GM21515 (cell line): ENCODE measurements around the gene DDX31.

ENCODE experiments used
- ATAC-seq: cut with Tn5 transposase; IDR thresholded peaks from one replicate; pipeline ENCODE4 v1.9.1; 2021; ENCODE audit not compliant: unreplicated experiment

DDX31 gene

GRCh38 chr9:132637351-132637750 is 32.4 kb downstream of the DDX31 start:
- no peak for ATAC-seq

- no peak for ATAC-seq
Observed at GRCh38 chr9:132634327-132634726, 35.5 kb downstream of the DDX31 start.

GRCh38 chr9:132632413-132633129 is 37.2 kb downstream of the DDX31 start:
- no peak for ATAC-seq

GRCh38 chr9:132631685-132632084 is 38.1 kb downstream of the DDX31 start:
- ATAC-seq, result no peak

- ATAC-seq, result no peak
Observed at GRCh38 chr9:132631280-132631679, 38.5 kb downstream of the DDX31 start.

GRCh38 chr9:132630811-132631210 is 39.0 kb downstream of the DDX31 start:
- no peak for ATAC-seq

GRCh38 chr9:132630116-132630515 is 39.7 kb downstream of the DDX31 start:
- no peak for ATAC-seq

- ATAC-seq, result no peak
Observed at GRCh38 chr9:132628746-132629145, 41.0 kb downstream of the DDX31 start.

- no peak for ATAC-seq
Observed at GRCh38 chr9:132627594-132627993, 42.2 kb downstream of the DDX31 start.

GRCh38 chr9:132627106-132627505 is 42.7 kb downstream of the DDX31 start:
- no peak for ATAC-seq

GRCh38 chr9:132626285-132626684 is 43.5 kb downstream of the DDX31 start:
- ATAC-seq, result no peak

GRCh38 chr9:132622159-132622558 is 47.6 kb downstream of the DDX31 start:
- ATAC-seq, result no peak

GRCh38 chr9:132616725-132617124 is 53.1 kb downstream of the DDX31 start:
- no peak for ATAC-seq

- ATAC-seq, result no peak
Observed at GRCh38 chr9:132615774-132616173, 54.0 kb downstream of the DDX31 start.

- ATAC-seq, result no peak
Observed at GRCh38 chr9:132614324-132614723, 55.5 kb downstream of the DDX31 start.

GRCh38 chr9:132610661-132611060 is 59.1 kb downstream of the DDX31 start:
- ATAC-seq, result no peak

- no peak for ATAC-seq
Observed at GRCh38 chr9:132609829-132610228, 60.0 kb downstream of the DDX31 start.

GRCh38 chr9:132609184-132609583 is 60.6 kb downstream of the DDX31 start:
- ATAC-seq, result no peak

- no peak for ATAC-seq
Observed at GRCh38 chr9:132606066-132606465, 63.7 kb downstream of the DDX31 start.

GRCh38 chr9:132605387-132605786 is 64.4 kb downstream of the DDX31 start:
- no peak for ATAC-seq

GRCh38 chr9:132602207-132602606 is 67.6 kb downstream of the DDX31 start:
- ATAC-seq, result no peak

- ATAC-seq, result no peak
Observed at GRCh38 chr9:132600326-132600984, 69.3 kb downstream of the DDX31 start.
